Ascending aorta (tissue), 2 donors: Measurements from ENCODE around the gene MCF2L. TPM values are rescaled to one million over a fixed set of nuclear protein-coding genes. Genes with fewer than 3 reads are reported as not detected.
"Not testable (repeated sequence)": the region's sequence is repeated elsewhere in the genome, so short reads cannot be mapped to it uniquely, and the experiment has no call there.

ENCODE experiments used
- DNase-seq, 2 donors: peaks; one replicate each; pipeline ENCODE4 v3.0.0-alpha.2; 2019; ENCODE audit warnings: low spot score in 2 of 2
- H3K27ac ChIP-seq, 2 donors: fragments of 200-600 bp; sonication (generic); one replicate each; pipeline ENCODE4 v1.5.1; 2016 to 2017; ENCODE audit warnings: mild to moderate bottlenecking in 1 of 2
- H3K27me3 ChIP-seq: fragments of 200-600 bp; sonication (generic); one replicate; pipeline ENCODE4 v1.5.1; 2017
- H3K36me3 ChIP-seq, 2 donors: fragments of 200-600 bp; sonication (generic); one replicate each; pipeline ENCODE4 v1.5.1; 2016
- H3K4me1 ChIP-seq, 2 donors: fragments of 200-600 bp; sonication (generic); one replicate each; pipeline ENCODE4 v1.5.1; 2016 to 2017; ENCODE audit warnings: mild to moderate bottlenecking in 1 of 2
- H3K4me3 ChIP-seq, 2 donors: fragments of 200-600 bp; sonication (generic); one replicate each; pipeline ENCODE4 v1.5.1; 2016 to 2017; ENCODE audit warnings: mild to moderate bottlenecking in 1 of 2
- H3K9me3 ChIP-seq, 2 donors: fragments of 200-600 bp; sonication (generic); one replicate each; pipeline ENCODE4 v1.5.1; 2016
- CTCF ChIP-seq, 3 experiments: fragments of 200-600 bp in 2 of 3; fragments of 450-650 bp in 1 of 3; sonication (generic) in 2 of 3; IDR thresholded peaks; one replicate each; pipeline ENCODE4 v1.5.1; 2016 to 2019; ENCODE audit warnings: antibody characterized with exemption in 3 of 3, mild to moderate bottlenecking in 1 of 3, moderate library complexity in 1 of 3
- intact Hi-C: fragments of 100-400 bp; cut with DNase I; formaldehyde crosslinking; loops from one replicate; pipeline ENCODE4 v1.15.1; 2023
- total RNA-seq: library from RNA; depleted of rRNA; stranded (reverse); fragments of >200 nt; gene quantifications from one replicate; pipeline ENCODE4 v1.1.0, GENCODE V29; 2016

MCF2L gene
- total RNA-seq, 1 donor from 2014 or later = 112 TPM

- intact Hi-C loops = no loop called here
- peaks cover 11% of the 10 kb centered on the region for H3K27me3 ChIP-seq
- H3K27ac ChIP-seq = no peak overlapping the region
- no peaks in the 10 kb centered on the region for H3K36me3 ChIP-seq
- TF ChIP-seq CTCF (IDR thresholded peaks at IDR 0.05) = no peak
- no peak for DNase-seq
- H3K9me3 ChIP-seq = no peaks in the 10 kb centered on the region
- peak overlapping the region; percentile 40 to 53 for H3K4me3 ChIP-seq
- peaks cover 3 to 6% of the 10 kb centered on the region in 2 donors for H3K4me1 ChIP-seq
Observed at GRCh38 chr13:113109151-113110047, 140.4 kb downstream of the MCF2L start.

DNA sequence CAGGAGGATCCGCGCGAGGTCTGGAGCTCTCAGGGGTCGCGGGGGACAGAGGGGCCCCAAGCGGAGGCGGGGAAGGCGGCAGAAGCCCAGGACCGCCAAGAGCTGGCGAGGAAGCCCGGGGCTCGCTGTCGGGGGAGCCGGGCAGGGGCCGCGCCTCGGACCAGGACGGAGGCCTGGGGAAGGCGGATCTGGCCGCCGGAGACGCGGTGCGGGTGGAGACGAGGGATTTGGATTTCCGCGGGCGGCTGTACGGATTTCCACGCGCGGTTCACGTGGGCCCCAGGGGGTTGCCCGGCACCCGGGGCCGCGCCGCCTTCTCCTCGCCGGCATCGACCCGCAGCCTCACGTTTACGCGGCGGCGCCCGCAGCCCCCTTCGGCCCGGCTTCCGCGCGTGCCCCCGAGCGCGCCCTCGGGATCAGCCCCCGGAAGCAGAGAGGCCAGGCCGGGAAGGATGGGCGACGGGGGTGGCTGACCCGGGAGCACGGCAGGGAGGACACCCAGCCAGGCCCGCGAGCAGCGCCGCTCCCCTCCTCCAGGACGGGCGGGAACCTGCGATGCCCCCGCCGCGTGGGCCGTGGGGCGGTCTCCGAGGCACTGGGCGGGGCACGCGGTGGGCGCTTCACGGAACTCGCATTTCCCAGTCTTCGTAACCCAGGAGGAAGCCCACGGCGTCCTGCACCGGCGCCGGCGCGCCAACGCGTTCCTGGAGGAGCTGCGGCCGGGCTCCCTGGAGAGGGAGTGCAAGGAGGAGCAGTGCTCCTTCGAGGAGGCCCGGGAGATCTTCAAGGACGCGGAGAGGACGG is 141.2 kb downstream of the MCF2L start:
- no peaks in the 10 kb centered on the region for H3K36me3 ChIP-seq
- no peaks in the 10 kb centered on the region for H3K9me3 ChIP-seq
- H3K4me3 ChIP-seq = peak overlapping the region; percentile 40 to 53
- peak in 1 of 2 donors; percentile 59 for DNase-seq
- no peak overlapping the region for H3K27ac ChIP-seq
- intact Hi-C loops = no loop called here
- H3K27me3 ChIP-seq = peaks cover 11% of the 10 kb centered on the region
- TF ChIP-seq CTCF (IDR thresholded peaks at IDR 0.05) = no peak
- H3K4me1 ChIP-seq = peaks cover 3 to 6% of the 10 kb centered on the region in 2 donors

DNA sequence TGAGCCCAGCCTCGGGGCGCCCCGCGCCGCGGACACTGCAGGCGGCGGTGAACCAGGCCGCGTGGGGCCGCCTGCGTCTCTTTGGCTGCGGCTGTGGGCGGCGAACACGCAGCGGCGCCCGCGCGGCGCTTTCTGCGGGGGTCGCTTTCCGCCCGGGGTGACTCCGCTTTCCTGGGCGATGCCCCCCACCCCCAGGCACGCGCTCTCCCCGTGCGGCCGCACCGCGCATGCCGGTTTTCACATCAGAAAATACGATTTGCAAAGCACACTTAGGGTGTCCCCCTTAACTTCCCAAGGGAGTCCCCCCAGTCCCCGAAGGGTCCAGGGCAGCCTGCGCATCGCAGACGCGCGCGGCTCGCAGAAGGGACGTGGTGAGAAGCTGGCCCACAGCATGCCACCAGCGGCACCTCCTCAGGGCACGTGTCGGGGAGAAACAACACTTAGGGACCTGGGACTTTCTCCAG is 141.9 kb downstream of the MCF2L start:
- peaks cover 11% of the 10 kb centered on the region for H3K27me3 ChIP-seq
- intact Hi-C loops = no loop called here

DNA sequence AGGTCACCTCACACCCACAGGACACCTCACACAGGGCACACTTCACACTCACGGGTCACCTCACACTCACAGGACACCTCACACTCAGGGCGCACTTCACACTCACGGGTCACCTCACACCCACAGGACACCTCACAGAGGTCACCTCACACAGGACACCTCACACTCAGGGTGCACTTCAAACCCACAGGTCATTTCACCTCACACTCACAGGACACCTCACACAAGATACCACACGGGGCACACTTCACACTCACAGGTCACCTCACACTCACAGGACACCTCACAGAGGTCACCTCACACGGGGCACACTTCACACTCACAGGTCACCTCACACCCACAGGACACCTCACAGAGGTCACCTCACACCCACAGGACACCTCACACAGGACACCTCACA is 142.8 kb downstream of the MCF2L start:
- H3K4me1 ChIP-seq, intact Hi-C loops: not testable (repeated sequence)
- DNase-seq = peak in 1 of 2 donors; percentile 22

More for the DNA sequence above, 141.9 kb downstream of the MCF2L start:
- TF ChIP-seq CTCF (IDR thresholded peaks at IDR 0.05) = peak in 1 of 3 experiments; percentile 3
- Histone ChIP-seq H3K36me3 (no peaks in the 10 kb centered on the region), H3K27ac (no peak overlapping the region), H3K4me1 (peaks cover 3 to 6% of the 10 kb centered on the region in 2 donors), H3K4me3 (peak overlapping the region; percentile 40 to 53), H3K9me3 (no peaks in the 10 kb centered on the region)
- DNase-seq = peak in 1 of 2 donors; percentile 58

GRCh38 chr13:113112475-113112874 is 143.5 kb downstream of the MCF2L start:
- H3K27me3 ChIP-seq = peaks cover 11% of the 10 kb centered on the region
- H3K4me3 ChIP-seq, H3K9me3 ChIP-seq, intact Hi-C loops, H3K4me1 ChIP-seq, H3K36me3 ChIP-seq, H3K27ac ChIP-seq: not testable (repeated sequence)
- DNase-seq = peak in 1 of 2 donors; percentile 27

More for the DNA sequence above, 142.8 kb downstream of the MCF2L start:
- peaks cover 11% of the 10 kb centered on the region for H3K27me3 ChIP-seq
- not testable (repeated sequence) for H3K9me3 ChIP-seq, H3K36me3 ChIP-seq, H3K4me3 ChIP-seq, H3K27ac ChIP-seq

GRCh38 chr13:113112893-113113845 is 144.2 kb downstream of the MCF2L start:
- no peaks in the 10 kb centered on the region for H3K9me3 ChIP-seq
- DNase-seq = peak in 1 of 2 donors; percentile 38
- H3K4me1 ChIP-seq = peaks cover 3 to 6% of the 10 kb centered on the region in 2 donors
- no peaks in the 10 kb centered on the region for H3K36me3 ChIP-seq
- no peak overlapping the region for H3K4me3 ChIP-seq
- intact Hi-C loops = no loop called here
- no peak for TF ChIP-seq CTCF (IDR thresholded peaks at IDR 0.05)
- H3K27ac ChIP-seq = no peak overlapping the region
- H3K27me3 ChIP-seq = peaks cover 11% of the 10 kb centered on the region
